ENCODE measurements around the gene DCAKD.

DCAKD gene

GRCh38 chr17:44998646-44999045 is 52.8 kb downstream of the DCAKD start:
- no peak for DNase-seq

DNA sequence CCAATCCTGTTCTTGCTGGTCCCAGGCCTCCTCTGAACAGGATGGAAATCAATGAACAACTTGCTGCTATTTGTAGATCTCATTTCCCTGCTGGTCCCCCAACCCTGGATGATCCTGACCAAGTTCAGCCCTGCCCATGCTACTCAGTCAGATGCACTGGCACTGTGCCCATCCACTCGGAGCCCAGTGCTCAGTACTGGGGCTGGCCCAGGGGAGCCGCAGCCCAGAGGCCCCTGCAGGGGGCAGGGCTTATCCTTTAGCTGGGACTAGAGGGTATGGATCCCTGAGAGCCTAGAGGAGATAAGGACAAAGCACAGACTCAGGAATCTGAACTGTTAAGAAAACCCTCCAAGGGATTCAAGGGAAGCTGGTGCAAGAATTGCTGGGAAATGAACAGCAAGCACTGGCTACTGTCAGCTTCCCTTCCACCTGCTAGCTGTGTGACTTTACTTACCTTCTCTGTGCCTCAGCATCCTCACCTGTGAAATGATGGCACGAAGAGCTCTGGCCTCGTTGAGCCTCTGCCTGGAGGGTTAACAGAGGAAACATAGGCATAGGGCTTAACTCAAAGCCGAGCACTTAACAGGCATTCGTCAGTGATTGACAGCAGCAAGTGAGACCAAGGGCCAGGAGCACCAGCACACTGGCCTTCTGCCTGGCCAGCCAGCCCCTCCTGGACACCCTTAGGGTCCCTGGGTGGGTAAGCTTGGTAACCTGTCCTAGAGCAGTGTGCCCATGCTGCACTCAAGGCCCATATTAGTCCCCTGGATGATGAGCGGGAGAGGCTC is 53.5 kb downstream of the DCAKD start:
- no peak for DNase-seq

GRCh38 chr17:44996304-44996703 is 55.1 kb downstream of the DCAKD start:
- DNase-seq, result no peak

GRCh38 chr17:44995436-44996001 is 55.9 kb downstream of the DCAKD start:
- DNase-seq, result no peak

DNA sequence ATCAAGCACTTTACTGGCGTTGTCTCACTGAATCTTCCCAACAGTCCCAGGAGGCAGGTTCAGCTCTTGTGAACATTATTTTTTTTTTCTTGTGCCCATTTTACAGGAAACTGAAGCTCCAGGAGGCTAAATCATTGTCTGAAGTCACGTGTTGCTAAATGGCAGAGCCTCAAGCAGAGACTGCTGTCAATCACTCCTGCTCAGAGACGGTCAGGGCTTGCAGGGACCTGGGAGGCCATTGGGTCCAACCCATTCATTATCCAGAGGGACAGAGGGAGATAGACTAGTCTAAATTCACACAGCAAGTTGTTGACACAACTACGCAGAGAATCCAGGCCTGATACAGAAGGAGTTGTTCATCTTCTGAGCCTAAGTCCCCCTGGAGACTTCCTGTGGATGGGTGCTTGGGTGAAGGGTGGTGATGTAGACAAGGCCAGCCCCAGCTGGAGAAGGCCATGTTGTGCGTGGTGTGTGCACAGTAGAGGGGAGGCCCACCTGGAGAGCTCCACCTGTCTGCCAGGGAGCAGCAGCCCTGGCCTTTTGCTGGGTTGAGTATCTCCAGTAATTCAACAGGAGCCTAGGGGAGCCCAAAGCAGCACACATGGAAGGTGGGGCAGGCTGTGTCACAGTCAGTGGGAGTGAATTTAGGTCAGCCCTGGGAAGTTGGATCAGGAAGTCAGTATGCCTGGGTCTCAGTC is 59.0 kb downstream of the DCAKD start:
- no peak for DNase-seq

- DNase-seq, result no peak
These were observed 60.4 kb downstream of the DCAKD start for GRCh38 chr17:44990994-44991393.

DNA sequence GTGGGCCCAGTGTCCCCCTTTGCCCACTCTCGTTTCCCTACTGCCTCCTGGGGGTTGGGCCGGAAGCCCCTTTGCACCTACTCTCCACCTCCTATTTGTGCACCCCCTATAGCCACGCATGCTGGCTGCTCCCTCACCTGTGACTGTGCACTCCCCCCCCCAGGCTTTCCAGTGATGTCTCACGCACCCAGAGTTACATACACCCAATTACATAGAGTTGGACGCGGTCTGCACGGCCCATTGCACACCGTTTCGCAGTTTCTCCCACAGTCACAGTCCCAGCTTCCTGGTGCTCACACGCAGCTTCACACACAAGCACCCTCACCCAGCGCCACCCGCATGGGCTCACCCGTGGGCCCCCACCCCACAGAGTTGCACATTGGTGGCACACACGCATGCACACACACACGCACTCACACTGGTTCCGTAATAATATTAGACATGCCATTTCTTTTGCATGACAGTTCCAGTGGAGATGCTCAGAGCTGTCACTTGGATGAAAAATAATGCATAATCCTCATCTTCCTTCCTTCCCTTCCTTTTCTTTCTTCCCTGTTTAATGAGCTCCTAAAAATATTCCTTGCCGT is 61.8 kb downstream of the DCAKD start:
- no peak for DNase-seq

DNA sequence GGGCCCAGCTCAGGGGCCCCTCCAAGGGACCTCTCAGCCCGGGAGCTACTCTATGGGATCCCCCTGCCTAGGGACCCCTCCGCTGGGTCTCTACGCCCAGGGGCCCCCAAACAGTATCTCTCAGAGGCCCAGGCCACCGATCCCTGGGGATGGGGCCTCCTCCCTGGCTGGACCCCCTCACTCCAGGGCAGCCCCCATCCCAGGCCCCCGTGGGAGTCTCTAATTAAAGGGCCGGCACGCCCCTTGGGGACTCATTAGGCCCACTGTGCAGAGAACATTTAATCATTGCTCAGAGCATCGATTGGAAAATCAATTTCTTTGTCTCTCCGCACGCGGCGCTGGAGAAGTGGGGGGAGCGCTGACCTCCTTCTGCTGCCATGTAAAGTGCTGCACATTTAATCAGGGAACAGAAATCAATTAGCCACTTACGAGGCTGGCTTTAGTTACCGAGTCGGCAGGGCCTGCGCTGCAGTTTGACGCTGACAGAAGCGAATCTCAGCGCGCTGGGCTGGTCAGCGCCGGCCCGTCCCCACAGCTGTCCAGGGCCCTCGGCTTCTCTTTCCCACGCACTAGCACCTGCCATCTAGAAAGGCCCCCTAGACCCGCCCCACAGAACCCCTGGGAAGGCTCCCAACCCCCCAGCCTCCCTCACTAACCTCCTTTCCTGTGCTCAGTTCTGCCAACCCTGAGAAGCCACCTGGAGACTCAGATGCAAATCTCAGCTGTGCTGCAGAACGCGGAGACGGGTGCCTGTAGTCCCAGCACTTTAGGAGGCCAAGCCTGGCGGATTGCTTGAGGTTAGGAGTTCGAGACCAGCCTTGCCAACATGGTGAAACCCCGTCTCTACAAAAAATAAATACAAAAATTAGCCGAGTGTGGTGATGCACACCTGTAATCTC is 63.1 kb downstream of the DCAKD start:
- no peak for DNase-seq

GRCh38 chr17:44983563-44983962 is 67.9 kb downstream of the DCAKD start:
- no peak for DNase-seq

DNA sequence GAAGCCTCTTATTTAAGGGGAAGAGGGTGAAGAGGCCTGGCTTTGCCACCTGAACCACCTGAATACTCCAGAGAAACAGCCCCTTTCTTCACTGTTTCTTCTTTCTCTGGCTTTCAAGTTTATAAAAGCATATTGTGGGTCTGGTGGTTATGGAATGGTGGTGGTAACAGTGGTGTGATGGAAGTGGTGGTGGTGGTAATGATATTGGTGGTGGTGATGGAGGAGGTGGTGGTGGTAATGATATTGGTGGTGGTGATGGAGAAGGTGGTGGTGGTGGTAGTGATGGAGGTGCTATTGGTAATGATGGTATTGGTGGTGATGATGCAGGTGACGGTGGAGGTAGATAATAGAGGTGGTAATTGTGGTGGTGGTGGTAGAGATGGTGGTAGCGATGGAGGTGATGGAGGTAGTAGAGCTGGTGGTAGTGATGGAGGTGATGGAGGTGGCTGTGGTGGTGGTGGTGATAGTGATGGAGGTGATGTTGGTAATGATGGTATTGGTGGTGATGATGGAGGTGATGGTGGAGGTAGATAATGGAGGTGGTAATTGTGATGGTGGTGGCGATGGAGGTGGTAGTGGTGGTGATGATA is 69.2 kb downstream of the DCAKD start:
- no peak for DNase-seq

GRCh38 chr17:44981221-44981968 is 70.0 kb downstream of the DCAKD start:
- no peak for DNase-seq

GRCh38 chr17:44979426-44979995 is 71.9 kb downstream of the DCAKD start:
- no peak for DNase-seq

- no peak for DNase-seq
These were observed 72.6 kb downstream of the DCAKD start for GRCh38 chr17:44978807-44979206.

- no peak for DNase-seq
These were observed 73.5 kb downstream of the DCAKD start for GRCh38 chr17:44977814-44978550.

GRCh38 chr17:44977065-44977464 is 74.4 kb downstream of the DCAKD start:
- no peak for DNase-seq

DNA sequence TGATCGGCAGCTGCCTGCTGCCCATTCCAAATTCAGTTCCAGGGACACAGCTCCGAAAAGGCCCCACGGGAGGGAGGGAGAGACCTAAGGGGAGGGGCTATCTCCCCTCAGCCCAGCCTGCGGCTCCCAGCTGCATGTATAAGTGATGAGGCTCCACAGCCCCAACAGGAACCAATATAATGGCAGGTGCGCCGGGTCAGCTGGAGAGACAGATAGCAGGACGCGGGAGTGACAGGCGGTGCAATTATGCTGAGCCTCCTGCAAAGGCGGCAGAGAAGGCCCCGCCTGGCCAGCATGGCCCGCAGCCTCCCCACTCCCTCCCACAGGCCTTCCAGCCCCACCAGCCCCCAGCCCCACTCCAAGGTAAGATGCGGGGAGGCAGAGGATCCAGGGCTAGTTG is 75.2 kb downstream of the DCAKD start:
- no peak for DNase-seq
